Measurements from ENCODE around the gene RGL2. TPM values are rescaled to one million over a fixed set of nuclear protein-coding genes. Genes with fewer than 3 reads are reported as not detected.

Gene RGL2
- total and polyA plus RNA-seq, 2 donors (not counting 1 experiment from before 2014, with no cell fraction given): 98.5 to 133 TPM

DNA sequence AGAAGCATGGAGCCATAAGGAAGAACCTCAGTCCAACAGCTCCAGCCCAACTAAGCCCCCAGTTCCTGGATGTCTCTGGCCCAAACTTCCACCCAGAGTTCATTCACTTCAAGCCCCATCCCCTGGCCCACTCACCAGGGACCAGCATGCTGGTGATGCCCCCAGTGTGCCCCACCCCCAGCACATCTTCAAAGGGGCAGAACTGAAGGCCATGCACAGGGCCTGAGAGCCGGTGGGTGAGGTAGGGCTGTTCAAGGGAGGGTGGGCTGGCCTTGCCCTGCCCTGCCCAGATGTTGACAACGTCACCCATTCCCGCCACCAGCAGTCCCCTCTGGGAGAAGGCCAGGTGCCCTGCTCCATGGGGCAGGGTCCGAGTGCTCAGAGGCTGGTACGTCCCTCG is 18.2 kb downstream of the RGL2 start:
- Histone ChIP-seq H3K36me3 (replicated peaks in 1 of 2; ENCODE audit: control extremely low read depth in 1 of 2, control insufficient read depth in 1 of 2, extremely low read depth in 1 of 2, insufficient read depth in 2 of 2, low read length in 1 of 2) (peaks cover 0 to 53% of the 10 kb centered on the region in 2 experiments), H3K4me1 (ENCODE audit: control insufficient read depth in 2 of 2, insufficient read depth in 2 of 2, low read length in 2 of 2) (peaks cover 23 to 34% of the 10 kb centered on the region in 2 donors), H3K9me3 (ENCODE audit: control extremely low read depth in 1 of 3, control insufficient read depth in 2 of 3, insufficient read depth in 1 of 3, low read length in 2 of 3) (no peaks in the 10 kb centered on the region), H3K27ac (ENCODE audit: low read length in 2 of 2) (no peak overlapping the region), H3K4me3 (ENCODE audit: control extremely low read depth in 1 of 5, extremely low read depth in 1 of 5, insufficient read depth in 1 of 5, low read depth in 2 of 5, low read length in 4 of 5) (no peak overlapping the region), H3K4me2 (replicated peaks; ENCODE audit: low read depth, low read length, poor library complexity, severe bottlenecking) (no peak overlapping the region), H3K79me2 (ENCODE audit: control insufficient read depth, insufficient read depth, low read length) (peaks cover 14% of the 10 kb centered on the region), H2AFZ (ENCODE audit: insufficient read depth, low read depth, low read length, poor library complexity, severe bottlenecking) (no peak overlapping the region), H3K9ac (ENCODE audit: low read length) (no peak overlapping the region), H4K20me1 (ENCODE audit: control insufficient read depth, insufficient read depth, low read length, poor library complexity, severe bottlenecking) (peaks cover 41% of the 10 kb centered on the region), H3K27me3 (replicated peaks in 1 of 4; ENCODE audit: control extremely low read depth in 1 of 4, control insufficient read depth in 3 of 4, insufficient read depth in 4 of 4, low read length in 3 of 4) (no peaks in the 10 kb centered on the region)
- intact Hi-C loops (cut with micrococcal nuclease): no loop called here
- Mint-ChIP-seq H3K27ac (peak overlapping the region; percentile 73), H3K9me3 (ENCODE audit: insufficient read depth) (no peaks in the 10 kb centered on the region), H3K4me3 (no peak overlapping the region), H3K4me1 (peaks cover 40% of the 10 kb centered on the region), H3K27me3 (no peaks in the 10 kb centered on the region)
- ATAC-seq (ENCODE audit: low read depth): no peak
- 100% methylated on average over 1 of the region's 6 CpGs for WGBS (ENCODE audit: insufficient coverage)
- ChIA-PET POLR2A (no interaction called here), CTCF (interaction anchor here (0.7 to 0.8 kb wide), 2 partner anchors 9 to 64 kb away, joined by 3 read pairs; partner anchors contain the start of genes RPS18 and VPS52)
- TF ChIP-seq EZH2 (IDR thresholded peaks at IDR 0.05; ENCODE audit: borderline replicate concordance, insufficient read depth, low read depth, low read length, poor library complexity, severe bottlenecking): no peak
- TF ChIP-seq, protein P1, sequence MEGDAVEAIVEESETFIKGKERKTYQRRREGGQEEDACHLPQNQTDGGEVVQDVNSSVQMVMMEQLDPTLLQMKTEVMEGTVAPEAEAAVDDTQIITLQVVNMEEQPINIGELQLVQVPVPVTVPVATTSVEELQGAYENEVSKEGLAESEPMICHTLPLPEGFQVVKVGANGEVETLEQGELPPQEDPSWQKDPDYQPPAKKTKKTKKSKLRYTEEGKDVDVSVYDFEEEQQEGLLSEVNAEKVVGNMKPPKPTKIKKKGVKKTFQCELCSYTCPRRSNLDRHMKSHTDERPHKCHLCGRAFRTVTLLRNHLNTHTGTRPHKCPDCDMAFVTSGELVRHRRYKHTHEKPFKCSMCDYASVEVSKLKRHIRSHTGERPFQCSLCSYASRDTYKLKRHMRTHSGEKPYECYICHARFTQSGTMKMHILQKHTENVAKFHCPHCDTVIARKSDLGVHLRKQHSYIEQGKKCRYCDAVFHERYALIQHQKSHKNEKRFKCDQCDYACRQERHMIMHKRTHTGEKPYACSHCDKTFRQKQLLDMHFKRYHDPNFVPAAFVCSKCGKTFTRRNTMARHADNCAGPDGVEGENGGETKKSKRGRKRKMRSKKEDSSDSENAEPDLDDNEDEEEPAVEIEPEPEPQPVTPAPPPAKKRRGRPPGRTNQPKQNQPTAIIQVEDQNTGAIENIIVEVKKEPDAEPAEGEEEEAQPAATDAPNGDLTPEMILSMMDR (IDR thresholded peaks at IDR 0.05): no peak
- no peak for DNase-seq

DNA sequence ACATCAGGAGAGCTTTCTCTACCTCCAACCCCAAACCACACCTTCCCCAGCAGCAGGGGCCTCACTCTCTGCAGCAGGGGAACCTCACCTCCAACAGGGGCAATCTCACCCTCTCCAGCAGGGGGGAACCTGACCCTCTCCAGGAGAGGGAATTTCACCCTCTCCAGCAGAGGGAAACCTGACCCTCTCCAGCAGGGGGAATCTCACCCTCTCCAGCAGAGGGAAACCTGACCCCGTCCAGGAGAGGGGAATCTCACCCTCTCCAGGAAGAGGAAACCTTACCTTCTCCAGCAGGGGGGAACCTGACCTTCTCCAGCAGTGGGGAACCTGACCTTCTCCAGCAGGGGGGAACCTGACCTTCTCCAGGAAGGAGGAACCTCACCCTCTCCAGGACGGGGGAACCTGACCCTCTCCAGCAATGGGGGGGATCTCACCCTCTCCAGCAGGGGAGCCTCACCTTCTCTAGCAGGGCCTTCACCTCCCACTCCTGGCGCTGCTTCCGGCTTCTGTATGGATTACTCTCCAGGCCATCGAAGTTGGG is 18.7 kb downstream of the RGL2 start:
- peak overlapping the region; percentile 46 for H3K27ac Mint-ChIP-seq
- H3K4me2 ChIP-seq (replicated peaks; ENCODE audit: low read depth, low read length, poor library complexity, severe bottlenecking): no peak overlapping the region
- H3K9me3 ChIP-seq (ENCODE audit: control extremely low read depth in 1 of 3, control insufficient read depth in 2 of 3, insufficient read depth in 1 of 3, low read length in 2 of 3): no peaks in the 10 kb centered on the region
- H3K36me3 ChIP-seq (replicated peaks in 1 of 2; ENCODE audit: control extremely low read depth in 1 of 2, control insufficient read depth in 1 of 2, extremely low read depth in 1 of 2, insufficient read depth in 2 of 2, low read length in 1 of 2): peaks cover 0 to 54% of the 10 kb centered on the region in 2 experiments
- peaks cover 18% of the 10 kb centered on the region for H3K79me2 ChIP-seq (ENCODE audit: control insufficient read depth, insufficient read depth, low read length)
- no peaks in the 10 kb centered on the region for H3K27me3 Mint-ChIP-seq
- H2AFZ ChIP-seq (ENCODE audit: insufficient read depth, low read depth, low read length, poor library complexity, severe bottlenecking): no peak overlapping the region
- ATAC-seq (ENCODE audit: low read depth) (no peak), DNase-seq (peak; percentile 49)
- intact Hi-C loops (cut with micrococcal nuclease): no loop called here
- H3K4me1 ChIP-seq (ENCODE audit: control insufficient read depth in 2 of 2, insufficient read depth in 2 of 2, low read length in 2 of 2): peaks cover 28 to 39% of the 10 kb centered on the region in 2 donors
- POLR2A ChIA-PET: interaction anchor here (0.7 kb wide), 1 partner anchor 344 kb away, joined by 3 read pairs; no protein-coding TSS in a partner anchor
- no peaks in the 10 kb centered on the region for H3K9me3 Mint-ChIP-seq (ENCODE audit: insufficient read depth)
- H3K9ac ChIP-seq (ENCODE audit: low read length): no peak overlapping the region
- no peaks in the 10 kb centered on the region for H3K27me3 ChIP-seq (replicated peaks in 1 of 4; ENCODE audit: control extremely low read depth in 1 of 4, control insufficient read depth in 3 of 4, insufficient read depth in 4 of 4, low read length in 3 of 4)
- H3K27ac ChIP-seq (ENCODE audit: low read length in 2 of 2): no peak overlapping the region
- WGBS (ENCODE audit: insufficient coverage): 90% methylated on average over 2 of the region's 5 CpGs
- H3K4me3 ChIP-seq (ENCODE audit: control extremely low read depth in 1 of 5, extremely low read depth in 1 of 5, insufficient read depth in 1 of 5, low read depth in 2 of 5, low read length in 4 of 5): no peak overlapping the region
- TF ChIP-seq EZH2 (IDR thresholded peaks at IDR 0.05; ENCODE audit: borderline replicate concordance, insufficient read depth, low read depth, low read length, poor library complexity, severe bottlenecking): no peak
- TF ChIP-seq, protein P1 (IDR thresholded peaks at IDR 0.05): no peak
- CTCF ChIA-PET: interaction anchor here (1.4 to 3.9 kb wide), 3 partner anchors 9 to 65 kb away, joined by 3 to 41 read pairs (median 32); partner anchors contain the start of genes PFDN6, RGL2 and WDR46
- peaks cover 42% of the 10 kb centered on the region for H3K4me1 Mint-ChIP-seq
- H4K20me1 ChIP-seq (ENCODE audit: control insufficient read depth, insufficient read depth, low read length, poor library complexity, severe bottlenecking): peaks cover 42% of the 10 kb centered on the region
- no peak overlapping the region for H3K4me3 Mint-ChIP-seq

All from B cell (primary cell).